Measurements from ENCODE around the gene HOXB2.

Gene HOXB2

DNA sequence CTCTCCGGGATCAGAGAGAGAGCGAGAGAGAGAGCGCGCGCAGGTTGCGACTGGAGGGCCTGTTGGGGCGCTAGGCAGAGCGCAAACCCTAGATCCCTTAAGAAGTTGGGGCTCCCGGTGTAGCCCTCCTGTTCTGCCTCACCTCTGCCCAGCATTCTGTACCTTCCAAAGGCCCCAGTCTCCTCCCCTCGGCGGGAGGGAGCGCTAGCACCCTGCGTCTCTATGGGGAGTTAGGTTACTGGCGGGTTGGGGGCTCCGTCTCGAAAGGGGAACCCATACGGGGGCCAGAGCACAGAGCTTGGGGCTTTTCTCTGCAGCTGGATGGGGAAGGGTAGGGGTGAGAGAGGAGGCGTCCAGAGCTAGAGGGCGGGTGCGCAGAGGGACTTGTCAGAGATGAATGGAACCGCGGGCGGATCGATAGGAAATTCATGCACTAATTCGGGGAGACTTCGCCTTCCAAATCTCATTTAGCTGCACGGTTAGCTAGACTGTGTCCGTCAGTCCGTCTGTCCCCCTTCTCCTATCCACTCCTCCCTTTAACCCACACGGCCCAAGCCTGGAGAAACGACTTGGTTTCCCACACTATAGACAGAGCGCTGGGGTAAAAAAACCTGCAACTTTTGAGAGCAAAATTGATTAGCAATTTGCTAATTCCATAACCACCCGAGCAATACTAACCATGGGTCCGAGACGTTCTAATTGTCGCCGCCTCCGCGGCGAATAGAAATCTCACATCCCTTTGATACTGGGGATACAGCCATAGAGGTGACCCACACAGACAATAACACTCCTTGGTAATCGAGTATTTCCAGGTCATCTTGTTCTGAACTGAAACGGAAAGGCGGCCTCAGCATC is 33.9 kb upstream of the HOXB2 start:
- no peak for DNase-seq

- peak; percentile 46 for DNase-seq
These were observed 33.2 kb upstream of the HOXB2 start, which contains the start of gene HOXB4 for GRCh38 chr17:48577946-48578615. Gene HOXB4, minus strand, starts transcription at chr17:48578350. Its CDS starts 31 bp downstream, at chr17:48578319.

- DNase-seq = no peak
These were observed 32.5 kb upstream of the HOXB2 start for GRCh38 chr17:48577330-48577945.

DNA sequence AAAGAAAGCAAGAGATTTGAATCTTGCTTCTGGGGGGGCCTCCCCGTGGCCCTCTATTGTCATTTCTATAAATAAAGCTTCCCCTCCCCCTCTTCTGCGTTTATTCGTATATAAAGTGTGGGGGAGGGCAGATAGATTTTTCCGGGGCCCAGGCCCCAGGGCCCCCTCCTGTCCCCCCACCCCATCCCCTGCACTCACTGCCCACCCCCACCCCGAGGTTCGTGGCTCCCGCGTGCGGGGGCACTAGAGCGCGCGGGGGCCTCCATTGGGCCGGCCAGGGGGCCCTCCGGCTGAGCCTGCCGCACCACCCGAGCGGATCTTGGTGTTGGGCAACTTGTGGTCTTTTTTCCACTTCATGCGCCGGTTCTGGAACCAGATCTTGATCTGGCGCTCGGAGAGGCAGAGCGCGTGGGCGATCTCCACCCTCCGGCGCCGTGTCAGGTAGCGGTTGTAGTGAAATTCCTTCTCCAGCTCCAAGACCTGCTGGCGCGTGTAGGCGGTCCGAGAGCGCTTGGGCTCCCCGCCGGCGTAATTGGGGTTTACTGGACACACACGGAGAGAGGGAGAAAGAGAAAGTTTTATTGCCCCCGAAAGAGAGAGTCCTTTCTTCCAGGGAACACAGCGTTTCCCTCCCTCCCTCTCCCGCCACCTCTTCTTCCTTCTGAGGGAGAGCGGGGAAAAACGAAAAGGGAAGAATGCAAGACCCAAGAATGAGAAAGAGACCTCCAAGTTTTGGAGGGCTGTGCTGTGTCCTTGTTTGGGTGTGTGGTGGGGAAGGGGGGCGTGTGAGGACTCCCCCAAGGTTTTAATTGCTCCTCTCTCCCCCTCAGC is 31.8 kb upstream of the HOXB2 start:
- DNase-seq = no peak

DNA sequence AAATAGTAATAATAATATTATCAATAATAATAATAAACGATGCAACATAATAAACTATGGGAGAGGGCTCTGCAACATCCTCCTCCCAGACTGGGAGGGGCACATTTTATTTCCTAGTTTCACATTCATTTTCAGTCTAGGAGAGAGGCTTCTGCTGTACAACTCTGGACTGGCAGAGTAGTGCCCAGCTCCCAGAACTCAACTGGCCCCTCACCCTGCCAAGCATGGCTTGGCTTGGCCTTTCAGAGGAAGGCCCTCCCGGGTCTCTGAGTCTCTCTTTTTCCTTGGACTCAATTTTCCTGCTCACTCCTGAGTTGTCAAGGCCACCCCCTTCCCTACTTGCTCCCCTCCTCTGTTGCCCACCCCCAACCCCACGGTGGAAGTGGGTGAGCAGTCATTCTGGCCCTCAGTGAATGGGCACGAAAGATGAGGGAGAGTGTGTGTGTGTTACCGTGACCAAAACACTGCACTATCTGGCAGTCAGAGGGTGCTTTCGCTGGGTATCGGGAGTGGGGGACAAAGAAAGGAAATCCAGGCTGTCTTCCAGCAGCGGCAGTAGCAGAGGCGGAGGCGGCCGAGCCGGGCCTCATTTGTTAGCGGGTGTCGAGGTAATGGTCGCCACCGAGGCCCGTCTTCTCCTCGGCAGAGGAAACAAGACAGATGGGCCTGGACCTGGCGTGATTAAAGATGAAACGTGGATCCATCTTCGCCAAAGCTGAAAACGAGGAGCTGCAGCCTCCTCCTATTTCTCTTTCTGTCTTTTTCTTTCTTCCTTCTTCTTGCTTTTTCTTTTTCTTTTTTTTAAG is 31.0 kb upstream of the HOXB2 start:
- DNase-seq = no peak

GRCh38 chr17:48575066-48575582 is 30.2 kb upstream of the HOXB2 start:
- peak; percentile 59 for DNase-seq

DNA sequence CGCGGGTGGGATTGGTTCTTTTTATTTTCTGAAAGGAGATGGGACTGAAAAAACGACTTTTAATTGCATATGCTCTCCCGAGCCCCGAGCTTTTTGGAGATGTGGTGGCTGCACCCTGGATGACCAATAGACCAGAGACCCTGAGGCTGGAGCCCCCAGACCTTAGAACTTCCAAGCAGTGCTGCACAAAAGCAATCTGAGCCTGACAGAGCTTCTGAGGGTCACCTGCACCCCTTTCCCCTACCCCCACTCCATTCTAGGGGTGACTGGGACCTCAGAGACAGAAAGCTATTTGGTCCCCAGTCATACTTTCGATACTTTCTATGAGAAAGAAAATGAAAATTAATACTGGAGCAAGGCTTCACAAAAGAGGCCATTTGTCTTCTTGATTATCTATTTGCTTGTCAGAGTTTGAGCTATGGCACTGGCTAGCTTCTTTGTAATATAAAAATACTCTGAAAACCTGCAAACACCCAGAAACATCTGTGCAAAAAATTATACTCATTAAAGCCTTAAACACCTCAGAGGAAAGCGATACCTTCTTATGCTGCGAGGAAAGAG is 29.7 kb upstream of the HOXB2 start:
- DNase-seq = no peak

GRCh38 chr17:48571826-48572417 is 27.0 kb upstream of the HOXB2 start:
- DNase-seq = no peak

DNA sequence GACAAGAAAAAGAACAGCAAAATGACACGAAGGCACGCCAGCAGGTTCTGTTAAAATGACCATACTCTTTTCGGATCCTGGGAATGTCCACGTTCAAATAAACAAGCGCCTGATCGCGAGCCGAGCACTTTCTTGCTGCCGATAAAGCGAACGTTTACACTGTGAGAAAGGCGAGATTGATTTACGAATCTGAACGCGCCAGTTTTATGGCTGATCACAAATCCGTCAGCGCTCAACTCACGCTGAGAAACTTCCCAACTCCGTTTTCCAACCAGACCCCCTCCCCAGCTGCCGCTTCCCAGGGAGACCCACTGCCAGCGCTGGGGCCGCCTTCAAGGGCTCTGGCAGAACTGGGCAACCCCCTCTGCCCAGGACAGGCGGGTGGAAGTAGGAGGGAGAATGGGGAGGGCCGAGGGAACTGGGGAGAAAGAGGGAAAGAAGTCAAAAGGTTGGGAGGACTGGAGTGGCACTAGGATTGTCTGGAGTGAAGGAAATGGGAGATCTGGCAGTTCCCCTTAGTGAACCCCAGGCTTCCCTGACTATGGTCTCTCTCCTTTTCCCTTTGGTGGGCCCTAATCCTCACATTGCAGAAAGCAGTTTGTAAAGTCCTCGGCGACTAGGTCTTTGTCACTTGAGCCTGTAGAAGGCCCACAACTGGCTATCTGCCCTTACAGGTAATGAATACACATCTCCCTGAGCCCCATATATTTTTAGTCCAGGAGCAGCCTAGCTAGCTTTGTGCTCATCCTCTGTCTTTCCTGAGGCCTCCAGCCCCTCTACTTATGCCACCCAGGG is 26.3 kb upstream of the HOXB2 start:
- no peak for DNase-seq

GRCh38 chr17:48570325-48571023 is 25.6 kb upstream of the HOXB2 start:
- DNase-seq = no peak

DNA sequence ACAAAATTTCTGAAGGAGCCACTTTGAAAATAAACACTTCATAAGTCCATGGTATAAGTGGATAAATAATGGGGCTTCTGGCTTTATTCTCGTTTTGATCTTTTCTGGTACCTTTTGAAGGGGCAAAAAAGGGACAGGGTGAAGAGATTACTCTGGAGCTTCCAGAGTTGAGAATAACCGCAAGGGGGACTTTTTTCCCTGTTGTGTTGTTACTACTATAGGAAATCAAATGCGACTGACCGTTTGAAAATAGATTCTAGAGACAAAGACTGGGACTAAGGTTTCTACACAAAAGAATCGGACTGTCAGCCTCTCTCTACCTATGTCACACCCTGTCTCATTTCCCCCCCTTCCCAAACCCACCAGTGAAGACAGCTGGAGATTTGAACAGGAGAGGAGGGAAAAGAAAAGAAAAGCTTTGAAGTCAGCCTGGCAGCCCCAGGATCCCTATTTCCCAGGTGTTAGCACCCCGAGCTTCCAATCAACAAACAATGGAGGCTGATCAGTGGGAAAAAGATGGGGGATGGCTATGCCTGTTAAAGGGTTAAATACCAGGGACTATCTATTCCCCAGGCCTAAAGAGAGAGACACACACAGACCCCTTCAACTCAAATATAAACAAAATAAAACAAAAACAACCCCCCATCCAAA is 24.9 kb upstream of the HOXB2 start:
- DNase-seq = no peak

GRCh38 chr17:48569240-48569582 is 24.3 kb upstream of the HOXB2 start:
- DNase-seq = no peak

DNA sequence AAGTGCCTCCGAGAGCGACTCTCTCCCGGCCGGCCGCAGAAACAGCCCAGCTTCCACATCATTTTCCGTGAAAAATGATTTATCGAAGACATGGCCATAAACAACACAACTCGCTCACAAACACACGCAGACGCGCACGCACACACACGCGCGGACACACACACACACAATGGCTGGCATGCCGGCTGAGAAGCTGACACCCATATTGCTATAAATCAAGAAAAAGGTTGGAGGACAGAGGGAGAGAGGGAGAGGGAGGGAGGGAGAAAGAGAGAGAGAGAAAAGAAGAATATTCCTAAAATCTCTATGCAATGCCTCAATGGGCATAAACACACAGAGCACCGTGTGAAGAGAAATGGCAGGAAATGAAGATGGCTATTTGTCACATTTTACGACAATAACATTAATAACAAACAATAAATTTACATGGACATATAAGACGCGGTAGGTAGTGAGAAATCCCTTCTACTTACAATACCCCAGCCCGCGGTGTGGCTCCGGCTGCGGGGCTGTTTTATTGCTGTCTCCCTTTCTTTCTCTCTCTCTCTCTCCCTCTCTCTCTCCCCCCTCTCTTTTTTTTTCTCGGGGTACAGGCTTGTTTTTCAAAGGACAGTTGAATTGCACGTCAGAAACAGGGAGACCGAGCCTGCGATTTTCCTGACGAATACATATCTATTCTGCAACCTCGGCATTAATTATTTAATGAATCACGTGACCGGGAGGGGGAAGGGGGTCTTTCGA is 23.8 kb upstream of the HOXB2 start:
- DNase-seq = no peak

DNA sequence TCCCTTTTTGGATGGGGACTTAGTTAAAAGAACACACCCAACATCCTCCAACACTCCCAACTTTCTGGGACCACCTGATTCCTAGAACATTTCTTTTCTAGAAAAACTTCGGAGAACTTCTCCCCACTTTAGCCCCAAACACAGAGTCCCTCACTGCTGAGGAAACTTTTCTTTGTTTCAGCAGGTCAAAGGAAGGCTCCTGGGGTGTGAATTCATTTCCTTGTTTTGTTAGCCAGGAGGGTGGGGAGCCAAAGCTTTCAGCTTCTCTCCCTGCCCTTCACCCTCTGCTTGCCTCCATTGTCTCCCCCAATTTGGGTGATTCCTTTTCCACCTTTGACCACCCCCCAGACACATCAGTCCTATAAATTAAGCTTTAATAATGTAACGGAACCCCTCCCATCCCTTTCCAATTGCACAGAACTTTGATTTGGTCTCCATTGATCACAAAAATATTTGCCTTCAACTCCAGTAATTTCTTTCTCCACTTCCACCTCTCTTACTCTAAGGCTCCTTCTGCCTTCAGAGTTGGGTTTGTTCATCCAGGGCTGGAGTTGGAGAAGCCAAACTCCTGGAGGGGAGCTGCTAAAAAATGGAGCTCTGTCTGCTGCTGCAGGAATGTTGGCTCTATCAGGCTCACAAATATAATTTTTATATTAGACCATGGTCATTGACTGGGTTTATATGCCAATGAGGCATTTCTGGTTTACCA is 22.9 kb upstream of the HOXB2 start:
- DNase-seq = no peak

DNA sequence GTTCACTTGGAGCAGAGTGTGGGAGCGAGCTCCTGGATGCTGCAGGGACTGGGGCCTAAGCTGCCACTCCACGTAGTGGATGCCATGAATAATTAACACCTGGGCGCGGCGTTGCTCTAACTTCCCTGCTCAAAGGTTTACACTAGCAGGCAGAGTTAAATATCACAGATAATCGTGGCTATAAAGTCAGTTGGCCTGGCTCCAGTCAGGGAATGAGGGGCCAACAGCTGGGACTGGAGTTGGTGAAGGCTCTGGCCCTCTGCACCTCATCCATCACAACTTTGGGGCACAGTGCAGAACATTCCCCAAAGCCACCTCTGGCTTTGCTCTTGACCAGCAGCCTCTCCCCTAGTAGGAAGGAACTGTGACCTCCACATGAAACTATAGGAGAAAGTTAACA is 22.3 kb upstream of the HOXB2 start:
- no peak for DNase-seq

DNA sequence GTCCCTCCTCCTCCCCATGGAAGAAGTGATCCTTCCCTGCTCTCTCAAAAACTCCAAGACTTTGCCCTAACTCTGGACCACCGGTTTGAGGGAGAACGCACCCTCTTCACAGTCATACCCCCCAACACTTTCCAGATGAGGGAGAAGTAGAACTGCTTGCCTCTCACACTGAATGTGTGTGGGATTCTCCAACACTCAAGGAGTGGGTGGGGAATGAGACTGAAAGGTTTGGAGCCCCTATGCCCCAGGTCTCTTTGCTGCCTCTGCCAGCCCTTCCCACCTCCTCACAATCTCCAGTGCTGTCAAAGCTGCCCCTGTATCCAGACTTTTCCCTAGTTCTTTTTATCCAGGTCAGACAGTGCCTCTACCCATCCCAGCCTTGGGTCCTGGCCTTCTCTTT is 21.8 kb upstream of the HOXB2 start:
- DNase-seq = no peak

GRCh38 chr17:48565925-48566710 is 21.2 kb upstream of the HOXB2 start:
- no peak for DNase-seq

All from DMS79 treated with DMSO at 0.1 percent for 48 hours (cell line).